HCT116 (cell line): ENCODE measurements around the gene UBAC2. TPM values are rescaled to one million over a fixed set of nuclear protein-coding genes. Genes with fewer than 3 reads are reported as not detected.

Source experiments
- ATAC-seq: fragments of 200-7000 bp; cut with Tn5 transposase; 2 replicates; pipeline ENCODE4 v1.9.1; 2020; ENCODE audit warnings: mild to moderate bottlenecking, moderate library complexity
- BruUV-seq: library from RNA; stranded (reverse); fragments of 400-500 nt; replicated peaks from 2 replicates; lab custom pipeline; 2021; lab: Mats Ljungman, UMichigan
- CTCF ChIA-PET: fragments of 300-600 bp; sonication (Branson Sonifier 250); formaldehyde crosslinking; loops from one replicate; lab custom pipeline; 2021; ENCODE audit warnings: antibody characterized with exemption; lab: Charles Lee
- POLR2A ChIA-PET: fragments of 300-600, 350-600 bp; sonication (Branson Sonifier 250); formaldehyde crosslinking; loops from one replicate; lab custom pipeline; 2021; ENCODE audit warnings: antibody characterized with exemption; lab: Charles Lee
- RAD21 ChIA-PET, 2 experiments: fragments of 300-600 bp; sonication (Branson Sonifier 250); formaldehyde crosslinking; loops; one replicate each; lab custom pipeline; 2023; ENCODE audit warnings: low total read pairs in 2 of 2; ENCODE audit not compliant: uncharacterized antibody in 2 of 2, unreplicated experiment in 2 of 2, low non-redundant PET in 1 of 2; lab: Charles Lee
- DNase-seq: peaks from one replicate; pipeline ENCODE4 v3.0.0-alpha.2; 2010; ENCODE audit warnings: low read depth, low spot score
- H2AFZ ChIP-seq: fragments of 200-600 bp; shearing (Covaris generic), sonication (generic); 2 replicates; pipeline ENCODE4 v1.6.1; 2017; ENCODE audit warnings: low read depth, mixed run types, mixed read lengths, antibody characterized with exemption, low read length; ENCODE audit not compliant: poor library complexity, severe bottlenecking
- H3K27ac ChIP-seq: 2 replicates; pipeline ENCODE4 v1.5.1; 2012; ENCODE audit warnings: low read depth, low read length
- H3K27me3 ChIP-seq: fragments of 200-600 bp; sonication (generic); 2 replicates; pipeline ENCODE4 v1.6.1; 2016; ENCODE audit warnings: mixed run types, low read length, mixed read lengths; ENCODE audit not compliant: insufficient read depth
- H3K36me3 ChIP-seq, 2 experiments: fragments of 200-500 bp in 1 of 2; fragments of 200-600 bp in 1 of 2; sonication (Bioruptor generic) in 1 of 2; sonication (generic) in 1 of 2; 2 replicates each; pipeline versions ENCODE4 v1.5.1 to v1.6.1; 2014 to 2016; ENCODE audit warnings: low read length in 2 of 2, inconsistent platforms in 1 of 2, mixed read lengths in 1 of 2, mixed run types in 1 of 2; ENCODE audit not compliant: insufficient read depth in 2 of 2, control insufficient read depth in 1 of 2
- H3K4me1 ChIP-seq, 2 experiments: fragments of 200-600 bp in 1 of 2; sonication (generic) in 1 of 2; 2 replicates each; pipeline versions ENCODE4 v1.5.1 to v1.6.1; 2012 to 2017; ENCODE audit warnings: low read length in 2 of 2, inconsistent platforms in 1 of 2, mild to moderate bottlenecking in 1 of 2, mixed read lengths in 1 of 2, mixed run types in 1 of 2, moderate library complexity in 1 of 2; ENCODE audit not compliant: insufficient read depth in 2 of 2, control insufficient read depth in 1 of 2
- H3K4me2 ChIP-seq: fragments of 200-600 bp; sonication (generic); 2 replicates; pipeline ENCODE4 v1.6.1; 2017; ENCODE audit warnings: mixed run types, low read length, mixed read lengths
- H3K4me3 ChIP-seq, 2 experiments: fragments of 200-600 bp in 1 of 2; sonication (generic) in 1 of 2; replicated peaks in 1 of 2; 2 replicates each; pipeline ENCODE4 v1.5.1; 2011 to 2016; ENCODE audit warnings: low read length in 2 of 2, control low read depth in 1 of 2, low read depth in 1 of 2, mild to moderate bottlenecking in 1 of 2, mixed read lengths in 1 of 2, mixed run types in 1 of 2
- H3K79me2 ChIP-seq: fragments of 200-600 bp; sonication (generic); 2 replicates; pipeline ENCODE4 v1.6.1; 2017; ENCODE audit warnings: mild to moderate bottlenecking, mixed run types, low read length, moderate library complexity, mixed read lengths; ENCODE audit not compliant: insufficient read depth
- H3K9ac ChIP-seq: fragments of 200-600 bp; sonication (generic); 2 replicates; pipeline ENCODE4 v1.6.1; 2016; ENCODE audit warnings: low read length, mixed read lengths
- H3K9me2 ChIP-seq: fragments of 200-600 bp; sonication (generic), shearing (Covaris generic); 2 replicates; pipeline ENCODE4 v1.6.1; 2017; ENCODE audit warnings: mixed run types, mild to moderate bottlenecking, moderate library complexity; ENCODE audit not compliant: insufficient read depth
- H3K9me3 ChIP-seq, 2 experiments: fragments of 200-500 bp in 1 of 2; fragments of 200-600 bp in 1 of 2; sonication (Bioruptor generic) in 1 of 2; sonication (generic) in 1 of 2; 2 replicates each; pipeline ENCODE4 v1.6.1; 2014 to 2017; ENCODE audit warnings: low read length in 2 of 2, mixed read lengths in 2 of 2, inconsistent platforms in 1 of 2, low read depth in 1 of 2, mild to moderate bottlenecking in 1 of 2, mixed run types in 1 of 2, moderate library complexity in 1 of 2; ENCODE audit not compliant: control insufficient read depth in 1 of 2, insufficient read depth in 1 of 2
- H4K20me1 ChIP-seq: fragments of 200-600 bp; sonication (generic), shearing (Covaris generic); 2 replicates; pipeline ENCODE4 v1.6.1; 2017; ENCODE audit warnings: mixed run types, mild to moderate bottlenecking, moderate library complexity; ENCODE audit not compliant: insufficient read depth
- EZH2phosphoT487 ChIP-seq: fragments of 200-600 bp; IDR thresholded peaks from 2 replicates; pipeline ENCODE4 v1.6.1; 2018; ENCODE audit warnings: antibody characterized with exemption, borderline replicate concordance
- RAD21 ChIP-seq: IDR thresholded peaks from 2 replicates; pipeline ENCODE4 v1.6.1; 2012; ENCODE audit warnings: low read depth, mild to moderate bottlenecking
- TCF7L2 ChIP-seq: IDR thresholded peaks from 2 replicates; pipeline ENCODE4 v1.7.0; 2011; ENCODE audit warnings: borderline replicate concordance, inconsistent platforms; ENCODE audit not compliant: insufficient read depth, insufficient read length; ENCODE audit errors: extremely low read depth
- intact Hi-C: fragments of 100-400 bp; cut with micrococcal nuclease; formaldehyde crosslinking; loops from 2 replicates; pipeline ENCODE4 v1.10.0; 2022
- total RNA-seq: library from RNA; stranded (reverse); gene quantifications from one replicate; pipeline ENCODE4 v1.2.1, GENCODE V29; 2021; ENCODE audit not compliant: unreplicated experiment
- TF ChIP-seq, protein P1 (sequence below), 3 experiments: fragments of 200-600 bp in 1 of 3; sonication (generic) in 1 of 3; IDR thresholded peaks in 2 of 3; conservative IDR thresholded peaks in 1 of 3; 2 replicates each; pipeline ENCODE4 v1.5.1; 2012 to 2017; ENCODE audit warnings: low read depth in 2 of 3, low read length in 2 of 3, antibody characterized with exemption in 1 of 3, borderline replicate concordance in 1 of 3, control low read depth in 1 of 3, mild to moderate bottlenecking in 1 of 3, mixed read lengths in 1 of 3, mixed run types in 1 of 3, moderate library complexity in 1 of 3; ENCODE audit not compliant: insufficient read depth in 1 of 3
- TF ChIP-seq, protein P2 (sequence below): IDR thresholded peaks from 2 replicates; pipeline ENCODE4 v1.6.1; 2012; ENCODE audit warnings: low read depth

UBAC2 gene
- total RNA-seq, 1 experiment from 2014 or later: 67.4 TPM

DNA sequence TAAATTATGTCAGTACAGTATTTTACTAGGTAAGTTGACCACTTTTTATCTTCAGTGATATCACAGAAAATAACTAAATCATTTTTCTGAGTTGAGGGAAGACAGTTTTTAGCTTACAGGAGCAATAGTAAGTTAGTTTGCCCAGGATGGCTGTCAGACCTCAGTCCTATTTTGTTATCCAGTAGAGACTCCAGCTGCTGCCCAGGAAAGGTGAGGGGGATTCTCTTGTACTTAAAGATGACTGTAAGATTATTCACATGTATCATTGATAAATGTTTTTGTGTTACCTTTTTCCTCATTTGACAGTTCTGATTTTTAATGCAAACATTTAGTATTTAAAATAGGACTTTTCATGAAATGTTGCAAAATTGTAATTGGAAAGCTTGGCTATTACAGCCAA lies 121.1 kb downstream of the UBAC2 start:
- ChIA-PET CTCF (no interaction called here), RAD21 (no interaction called here), POLR2A (interaction anchor here (1.2 kb wide), 1 partner anchor 9 kb away, joined by 3 read pairs; no protein-coding TSS in a partner anchor)
- Histone ChIP-seq H3K4me1 (peaks cover 69 to 76% of the 10 kb centered on the region in 2 experiments), H3K4me3 (peak overlapping the region in 1 of 2 experiments; percentile 17; a peak in 1 of 4 replicates), H3K9ac (peak overlapping the region; percentile 44), H3K9me2 (no peaks in the 10 kb centered on the region), H4K20me1 (no peaks in the 10 kb centered on the region), H3K27me3 (no peaks in the 10 kb centered on the region), H3K27ac (peak overlapping the region; percentile 62; the same call in 1 of the 2 replicates), H3K4me2 (peak overlapping the region; percentile 64), H3K9me3 (no peaks in the 10 kb centered on the region), H2AFZ (no peak overlapping the region), H3K36me3 (no peaks in the 10 kb centered on the region), H3K79me2 (peaks cover 9% of the 10 kb centered on the region)
- DNase-seq (no peak), ATAC-seq (no peak)
- TF ChIP-seq, protein P1, sequence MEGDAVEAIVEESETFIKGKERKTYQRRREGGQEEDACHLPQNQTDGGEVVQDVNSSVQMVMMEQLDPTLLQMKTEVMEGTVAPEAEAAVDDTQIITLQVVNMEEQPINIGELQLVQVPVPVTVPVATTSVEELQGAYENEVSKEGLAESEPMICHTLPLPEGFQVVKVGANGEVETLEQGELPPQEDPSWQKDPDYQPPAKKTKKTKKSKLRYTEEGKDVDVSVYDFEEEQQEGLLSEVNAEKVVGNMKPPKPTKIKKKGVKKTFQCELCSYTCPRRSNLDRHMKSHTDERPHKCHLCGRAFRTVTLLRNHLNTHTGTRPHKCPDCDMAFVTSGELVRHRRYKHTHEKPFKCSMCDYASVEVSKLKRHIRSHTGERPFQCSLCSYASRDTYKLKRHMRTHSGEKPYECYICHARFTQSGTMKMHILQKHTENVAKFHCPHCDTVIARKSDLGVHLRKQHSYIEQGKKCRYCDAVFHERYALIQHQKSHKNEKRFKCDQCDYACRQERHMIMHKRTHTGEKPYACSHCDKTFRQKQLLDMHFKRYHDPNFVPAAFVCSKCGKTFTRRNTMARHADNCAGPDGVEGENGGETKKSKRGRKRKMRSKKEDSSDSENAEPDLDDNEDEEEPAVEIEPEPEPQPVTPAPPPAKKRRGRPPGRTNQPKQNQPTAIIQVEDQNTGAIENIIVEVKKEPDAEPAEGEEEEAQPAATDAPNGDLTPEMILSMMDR (IDR thresholded peaks at IDR 0.05 in 2 of 3, conservative IDR thresholded peaks at IDR 0.05 in 1 of 3; ENCODE audit: borderline replicate concordance in 1 of 3, insufficient read depth in 1 of 3, low read depth in 2 of 3, low read length in 2 of 3): no peak
- TF ChIP-seq TCF7L2 (no peak), RAD21 (no peak), EZH2phosphoT487 (no peak)
- TF ChIP-seq, protein P2, sequence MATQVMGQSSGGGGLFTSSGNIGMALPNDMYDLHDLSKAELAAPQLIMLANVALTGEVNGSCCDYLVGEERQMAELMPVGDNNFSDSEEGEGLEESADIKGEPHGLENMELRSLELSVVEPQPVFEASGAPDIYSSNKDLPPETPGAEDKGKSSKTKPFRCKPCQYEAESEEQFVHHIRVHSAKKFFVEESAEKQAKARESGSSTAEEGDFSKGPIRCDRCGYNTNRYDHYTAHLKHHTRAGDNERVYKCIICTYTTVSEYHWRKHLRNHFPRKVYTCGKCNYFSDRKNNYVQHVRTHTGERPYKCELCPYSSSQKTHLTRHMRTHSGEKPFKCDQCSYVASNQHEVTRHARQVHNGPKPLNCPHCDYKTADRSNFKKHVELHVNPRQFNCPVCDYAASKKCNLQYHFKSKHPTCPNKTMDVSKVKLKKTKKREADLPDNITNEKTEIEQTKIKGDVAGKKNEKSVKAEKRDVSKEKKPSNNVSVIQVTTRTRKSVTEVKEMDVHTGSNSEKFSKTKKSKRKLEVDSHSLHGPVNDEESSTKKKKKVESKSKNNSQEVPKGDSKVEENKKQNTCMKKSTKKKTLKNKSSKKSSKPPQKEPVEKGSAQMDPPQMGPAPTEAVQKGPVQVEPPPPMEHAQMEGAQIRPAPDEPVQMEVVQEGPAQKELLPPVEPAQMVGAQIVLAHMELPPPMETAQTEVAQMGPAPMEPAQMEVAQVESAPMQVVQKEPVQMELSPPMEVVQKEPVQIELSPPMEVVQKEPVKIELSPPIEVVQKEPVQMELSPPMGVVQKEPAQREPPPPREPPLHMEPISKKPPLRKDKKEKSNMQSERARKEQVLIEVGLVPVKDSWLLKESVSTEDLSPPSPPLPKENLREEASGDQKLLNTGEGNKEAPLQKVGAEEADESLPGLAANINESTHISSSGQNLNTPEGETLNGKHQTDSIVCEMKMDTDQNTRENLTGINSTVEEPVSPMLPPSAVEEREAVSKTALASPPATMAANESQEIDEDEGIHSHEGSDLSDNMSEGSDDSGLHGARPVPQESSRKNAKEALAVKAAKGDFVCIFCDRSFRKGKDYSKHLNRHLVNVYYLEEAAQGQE: no peak
- intact Hi-C loops: no loop called here
- BruUV-seq: no TSS peak
